Upper lobe of right lung (tissue), 1 donor: Measurements from ENCODE around the gene PTPRG. TPM values are rescaled to one million over a fixed set of nuclear protein-coding genes. Genes with fewer than 3 reads are reported as not detected.

Experiments used
- ATAC-seq: fragments of 200-7000 bp; cut with Tn5 transposase; one replicate; pipeline ENCODE4 v1.9.1; 2020; ENCODE audit warnings: mild to moderate bottlenecking, moderate library complexity
- DNase-seq: peaks from one replicate; pipeline ENCODE4 v3.0.0-alpha.2; 2020
- H3K27ac ChIP-seq: fragments of 200-600 bp; one replicate; pipeline ENCODE4 v1.8.0; 2022
- H3K27me3 ChIP-seq: fragments of 200-600 bp; one replicate; pipeline ENCODE4 v1.8.0; 2022; ENCODE audit warnings: mild to moderate bottlenecking
- H3K36me3 ChIP-seq: fragments of 200-600 bp; one replicate; pipeline ENCODE4 v1.8.0; 2022
- H3K4me1 ChIP-seq: fragments of 200-600 bp; one replicate; pipeline ENCODE4 v1.8.0; 2022
- H3K4me3 ChIP-seq: fragments of 200-600 bp; one replicate; pipeline ENCODE4 v1.8.0; 2022; ENCODE audit warnings: mild to moderate bottlenecking
- H3K9me3 ChIP-seq: fragments of 200-600 bp; one replicate; pipeline ENCODE4 v1.8.0; 2022
- CTCF ChIP-seq: fragments of 200-600 bp; IDR thresholded peaks from one replicate; pipeline ENCODE4 v1.8.0; 2022; ENCODE audit warnings: antibody characterized with exemption
- intact Hi-C: fragments of 100-400 bp; cut with DNase I; formaldehyde crosslinking; loops from one replicate; pipeline ENCODE4 v1.11.0; 2022
- total RNA-seq: library from RNA; stranded (reverse); fragmentation: NEBNext Ultra II Directional; extraction: Animal tissue kit (Norgen Biotek cat#: 25700); gene quantifications from one replicate; pipeline ENCODE4 v1.2.1, GENCODE V29; 2021
- donor health status: DM: no; HTN: yes; CAD: no; lungs with severe emphysema.

PTPRG gene
- total RNA-seq, 1 donor from 2014 or later, result 86.7 TPM

GRCh38 chr3:62052331-62052730 lies 491.0 kb downstream of the PTPRG start:
- Histone ChIP-seq H3K4me3 (no peak overlapping the region), H3K9me3 (no peaks in the 10 kb centered on the region), H3K4me1 (no peaks in the 10 kb centered on the region), H3K27ac (no peak overlapping the region), H3K36me3 (no peaks in the 10 kb centered on the region), H3K27me3 (no peaks in the 10 kb centered on the region)
- no peak for TF ChIP-seq CTCF
- intact Hi-C loops, result no loop called here
- DNase-seq, result no peak
- ATAC-seq, result no peak

- H3K27ac ChIP-seq, result no peak overlapping the region
- no peaks in the 10 kb centered on the region for H3K9me3 ChIP-seq
- no peak for DNase-seq
- no peak for ATAC-seq
- intact Hi-C loops, result no loop called here
- no peaks in the 10 kb centered on the region for H3K4me1 ChIP-seq
- H3K36me3 ChIP-seq, result no peaks in the 10 kb centered on the region
- no peak for TF ChIP-seq CTCF
- H3K4me3 ChIP-seq, result no peak overlapping the region
- H3K27me3 ChIP-seq, result no peaks in the 10 kb centered on the region
Observed at GRCh38 chr3:62056658-62057057, 495.3 kb downstream of the PTPRG start.

- Histone ChIP-seq H3K27me3 (no peaks in the 10 kb centered on the region), H3K4me3 (no peak overlapping the region), H3K36me3 (no peaks in the 10 kb centered on the region), H3K4me1 (no peaks in the 10 kb centered on the region), H3K27ac (no peak overlapping the region), H3K9me3 (no peaks in the 10 kb centered on the region)
- intact Hi-C loops, result no loop called here
- ATAC-seq, result no peak
- TF ChIP-seq CTCF, result no peak
- no peak for DNase-seq
Observed at GRCh38 chr3:62057339-62058047, 496.1 kb downstream of the PTPRG start.

- no peak for TF ChIP-seq CTCF
- no peak overlapping the region for H3K27ac ChIP-seq
- H3K27me3 ChIP-seq, result no peaks in the 10 kb centered on the region
- H3K4me3 ChIP-seq, result no peak overlapping the region
- no peaks in the 10 kb centered on the region for H3K9me3 ChIP-seq
- no peaks in the 10 kb centered on the region for H3K36me3 ChIP-seq
- intact Hi-C loops, result no loop called here
- ATAC-seq, result no peak
- DNase-seq, result no peak
- no peaks in the 10 kb centered on the region for H3K4me1 ChIP-seq
Observed at GRCh38 chr3:62065985-62066693, 504.8 kb downstream of the PTPRG start.

GRCh38 chr3:62068337-62068736 lies 507.0 kb downstream of the PTPRG start:
- H3K27ac ChIP-seq, result no peak overlapping the region
- no peak for TF ChIP-seq CTCF
- ATAC-seq (no peak), DNase-seq (no peak)
- H3K9me3 ChIP-seq, result no peaks in the 10 kb centered on the region
- H3K36me3 ChIP-seq, result no peaks in the 10 kb centered on the region
- intact Hi-C loops, result no loop called here
- H3K4me1 ChIP-seq, result no peaks in the 10 kb centered on the region
- H3K4me3 ChIP-seq, result no peak overlapping the region
- no peaks in the 10 kb centered on the region for H3K27me3 ChIP-seq
